CMK (cell line): Measurements from ENCODE around the gene ERBB4.
"Not testable (repeated sequence)": the region's sequence is repeated elsewhere in the genome, so short reads cannot be mapped to it uniquely, and the experiment has no call there.

Experiments used
- DNase-seq: peaks from one replicate; pipeline ENCODE4 v3.0.0-alpha.2; 2010; ENCODE audit warnings: low read depth

Gene ERBB4

GRCh38 chr2:211534632-211535031 lies 1004.0 kb downstream of the ERBB4 start:
- DNase-seq, result no peak

DNA sequence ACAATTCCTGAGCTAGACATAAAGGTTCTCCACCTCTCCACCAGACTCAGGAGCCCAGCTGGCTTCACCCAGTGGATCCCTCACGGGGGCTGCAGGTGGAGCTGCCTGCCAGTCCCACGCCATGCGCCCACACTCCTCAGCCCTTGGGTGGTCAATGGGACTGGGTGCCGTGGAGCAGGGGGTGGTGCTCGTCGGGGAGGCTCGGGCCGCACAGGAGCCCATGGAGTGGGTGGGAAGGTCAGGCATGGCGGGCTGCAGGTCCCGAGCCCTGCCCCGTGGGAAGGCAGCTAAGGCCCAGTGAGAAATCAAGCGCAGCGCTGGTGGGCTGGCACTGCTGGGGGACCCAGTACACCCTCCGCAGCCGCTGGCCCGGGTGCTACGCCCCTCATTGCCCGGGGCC lies 1014.4 kb downstream of the ERBB4 start:
- not testable (repeated sequence) for DNase-seq

GRCh38 chr2:211516537-211516936 lies 1022.1 kb downstream of the ERBB4 start:
- no peak for DNase-seq

- no peak for DNase-seq
Measured at GRCh38 chr2:211514049-211514448, 1024.6 kb downstream of the ERBB4 start.

DNA sequence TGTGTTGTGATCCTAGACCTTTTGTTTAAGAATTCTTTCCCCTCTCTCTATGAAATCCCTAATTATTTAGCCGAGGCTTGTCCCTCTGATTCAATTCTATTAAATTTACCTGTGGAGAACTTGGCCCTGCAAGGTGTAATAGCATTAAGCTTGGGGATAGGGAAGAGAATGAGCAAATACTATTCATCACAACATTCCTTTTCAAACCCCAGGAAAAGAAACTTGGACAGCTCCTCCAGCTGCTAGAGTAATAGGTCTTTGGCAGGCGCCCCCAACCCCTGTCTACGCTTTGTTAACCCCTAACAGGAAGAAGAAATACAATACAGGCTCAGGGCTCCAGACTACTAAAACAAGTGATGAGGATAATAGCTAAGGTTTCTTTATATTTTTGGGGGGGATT lies 1025.2 kb downstream of the ERBB4 start:
- DNase-seq, result no peak

DNA sequence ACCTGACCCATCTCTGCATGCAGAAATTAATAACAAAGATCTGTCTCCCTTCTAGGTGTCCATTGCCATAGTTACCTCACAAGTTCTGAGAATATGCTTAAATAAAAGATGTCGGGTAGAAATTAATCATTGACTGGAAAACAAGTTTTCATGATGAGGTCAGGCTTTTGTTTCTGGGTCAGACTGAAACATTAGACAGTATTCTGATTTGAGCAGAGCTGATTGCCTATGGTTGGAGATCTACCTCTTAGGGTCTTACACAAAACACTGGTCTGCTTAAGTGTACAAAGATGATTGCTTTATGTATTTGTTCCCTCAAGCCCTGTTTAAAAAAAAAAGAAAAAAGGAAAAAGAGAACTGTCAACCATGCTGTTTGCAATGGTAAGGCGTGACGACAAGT lies 1025.8 kb downstream of the ERBB4 start:
- DNase-seq, result no peak

DNA sequence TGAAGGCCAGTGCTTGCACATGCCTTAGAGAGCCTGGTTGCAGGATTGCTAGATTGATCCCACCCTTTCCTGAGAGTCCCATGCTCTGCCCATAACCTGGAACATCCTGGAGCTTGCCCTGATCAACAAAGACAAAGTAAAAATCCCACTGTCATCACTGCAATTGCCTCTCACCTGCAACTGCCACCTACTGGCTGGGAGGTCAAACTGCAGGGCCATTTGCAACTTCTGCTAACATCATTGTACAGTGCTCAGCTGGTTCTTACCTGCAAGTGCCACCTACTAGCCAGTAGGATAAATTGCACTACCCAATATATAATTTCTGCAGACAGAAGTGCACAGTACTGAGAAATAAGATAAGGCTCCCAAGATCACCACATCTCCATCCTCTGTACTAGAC lies 1034.7 kb downstream of the ERBB4 start:
- no peak for DNase-seq

DNA sequence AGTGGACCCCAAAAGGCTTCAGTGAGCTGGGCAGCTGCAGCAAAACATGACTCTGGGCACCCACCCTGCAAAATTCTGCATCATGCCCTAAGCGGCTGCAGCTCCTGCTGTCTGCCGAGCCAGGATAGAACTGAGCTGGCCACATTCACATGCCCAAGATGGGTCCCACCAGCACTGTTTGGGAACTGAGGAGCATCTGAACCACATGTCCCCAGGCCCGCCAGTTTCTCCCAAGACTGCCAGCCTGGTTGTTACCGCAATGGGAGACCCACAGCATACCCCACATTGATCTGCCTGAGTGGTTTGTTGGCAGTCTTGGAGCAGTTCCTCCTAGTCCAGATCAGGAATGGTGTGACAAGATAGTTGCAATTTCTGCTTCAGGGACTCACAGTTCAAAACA lies 1035.4 kb downstream of the ERBB4 start:
- no peak for DNase-seq

DNA sequence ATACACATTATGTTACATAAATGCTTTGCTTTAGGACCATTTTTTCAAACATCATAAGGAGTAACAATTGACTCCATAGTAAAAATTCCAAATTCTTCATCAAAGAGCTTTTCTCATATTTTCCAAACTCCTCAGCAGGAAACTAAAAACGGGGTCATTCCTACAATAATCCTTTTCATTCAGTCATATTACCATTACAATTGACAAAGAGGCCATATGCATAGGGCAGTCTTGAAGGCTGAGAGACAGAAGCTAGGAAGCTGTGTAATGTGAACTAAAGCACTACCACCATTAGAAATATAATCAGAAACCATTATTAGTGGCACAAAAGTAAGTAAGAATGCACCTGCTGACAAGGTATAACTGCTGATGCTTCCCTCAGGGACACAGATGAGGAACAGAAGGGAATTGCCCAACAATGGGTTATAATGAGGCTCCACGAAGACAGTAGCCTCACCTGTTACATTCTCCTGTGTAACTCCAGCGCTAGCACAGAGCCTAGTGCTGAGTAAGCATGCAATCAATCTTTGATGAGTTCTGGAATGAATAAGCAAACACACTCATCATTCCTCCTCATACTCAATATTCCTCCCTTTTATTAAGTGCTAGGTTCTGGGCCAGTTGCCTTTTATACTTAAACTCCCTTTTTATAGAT lies 1039.9 kb downstream of the ERBB4 start:
- DNase-seq, result no peak

GRCh38 chr2:211495339-211495738 lies 1043.3 kb downstream of the ERBB4 start:
- DNase-seq, result no peak

DNA sequence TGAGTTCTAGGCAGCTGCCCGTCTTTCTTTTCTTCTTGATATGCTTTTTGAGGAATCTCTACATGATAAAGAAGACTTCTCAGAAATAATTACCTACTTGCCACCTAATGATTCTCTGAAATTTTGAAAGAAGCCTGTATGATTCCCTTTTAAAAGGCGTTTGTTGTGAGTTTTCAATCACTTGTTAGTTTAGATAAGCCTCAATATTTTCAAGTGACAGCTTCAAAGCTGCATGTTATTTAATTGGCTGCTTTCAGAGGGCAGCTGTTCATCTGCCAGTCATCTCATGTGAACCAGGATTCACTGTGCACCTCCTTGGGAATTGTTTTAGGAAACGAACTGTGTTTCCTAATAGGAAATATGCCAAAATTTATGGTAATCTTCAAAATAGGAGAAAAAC lies 1044.1 kb downstream of the ERBB4 start:
- no peak for DNase-seq

DNA sequence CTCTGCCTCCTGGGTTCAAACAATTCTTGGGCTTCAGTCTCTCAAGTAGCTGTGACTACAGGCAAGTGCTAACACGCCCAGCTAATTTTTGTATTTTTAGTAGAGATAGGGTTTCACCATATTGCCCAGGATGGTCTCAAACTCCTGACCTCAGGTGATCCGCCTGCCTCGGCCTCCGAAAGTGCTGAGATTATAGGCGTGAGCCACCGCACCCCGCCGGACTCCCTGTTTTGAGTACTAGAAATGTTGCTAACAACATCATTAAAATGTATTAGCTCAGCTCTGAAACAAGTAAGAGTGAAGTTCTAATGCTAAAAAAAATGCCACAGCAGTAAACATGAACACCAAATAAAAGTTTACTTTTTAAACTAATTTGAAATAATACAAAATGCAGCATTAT lies 1044.5 kb downstream of the ERBB4 start:
- DNase-seq, result no peak

DNA sequence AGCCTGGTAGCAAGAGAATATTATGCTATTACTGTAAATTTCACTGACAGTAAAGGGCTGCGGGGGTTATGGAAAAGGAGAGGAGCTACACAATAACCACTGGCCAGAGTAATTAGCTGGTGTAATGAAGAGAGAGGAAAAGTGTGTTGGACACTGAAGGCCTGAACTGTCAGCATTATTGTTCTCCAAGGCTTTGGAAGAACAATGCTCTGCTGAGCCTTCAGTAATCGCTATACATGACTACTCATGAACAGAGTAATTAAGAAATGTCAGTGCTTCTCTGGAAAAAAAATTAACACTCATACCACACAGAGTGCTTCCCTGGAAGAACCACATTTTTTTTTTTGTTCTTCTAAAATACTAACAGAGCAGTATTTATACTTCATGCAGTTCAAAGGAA lies 1050.9 kb downstream of the ERBB4 start:
- DNase-seq, result no peak

DNA sequence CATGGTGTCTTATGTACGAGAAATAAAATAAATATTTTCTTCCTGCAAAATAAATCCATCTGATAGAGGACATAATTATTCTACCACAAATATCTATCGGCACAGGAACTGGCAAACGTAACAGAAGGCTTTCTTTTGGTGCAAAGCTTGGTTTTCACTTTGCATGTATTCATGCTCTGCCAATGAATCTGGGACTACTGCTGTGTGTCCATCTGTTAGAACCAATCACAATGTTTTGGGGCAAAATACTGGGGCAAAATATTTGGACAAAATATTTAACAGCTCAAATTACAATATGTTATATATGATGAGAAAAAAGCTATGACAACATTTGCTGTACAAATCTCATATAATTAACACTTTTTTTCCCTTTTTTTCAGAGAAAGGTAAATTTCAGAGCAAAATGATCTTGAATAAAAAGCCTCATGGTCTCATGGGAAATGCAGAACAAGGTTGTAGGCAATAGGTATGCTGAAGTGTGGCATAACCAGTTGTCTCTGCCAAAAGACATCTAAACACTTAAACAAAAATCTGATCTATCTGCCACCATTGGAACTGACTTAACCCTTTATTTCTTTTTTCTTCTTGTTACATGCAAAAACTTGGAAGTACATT lies 1059.0 kb downstream of the ERBB4 start:
- DNase-seq, result no peak

- no peak for DNase-seq
Measured at GRCh38 chr2:211477537-211478275, 1060.9 kb downstream of the ERBB4 start.

DNA sequence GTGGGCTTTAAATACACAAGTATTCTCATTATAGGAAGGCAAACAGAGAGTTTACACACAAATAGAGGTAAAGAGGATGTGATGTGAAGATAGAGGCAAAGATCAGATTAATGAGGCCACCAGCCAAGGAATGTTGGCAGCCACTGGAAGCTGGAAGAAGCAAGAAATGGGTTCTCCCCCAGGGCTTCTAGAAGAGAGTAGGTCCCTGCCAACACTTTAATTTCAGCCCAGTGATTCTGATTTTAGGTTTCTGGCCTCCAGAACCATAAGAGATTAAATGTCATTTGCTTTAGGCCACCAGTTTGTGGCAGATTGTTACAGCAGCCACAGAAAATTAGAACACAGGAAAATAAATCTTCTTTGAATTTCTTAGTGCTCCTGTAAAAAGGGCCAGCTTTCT lies 1065.5 kb downstream of the ERBB4 start:
- no peak for DNase-seq

DNA sequence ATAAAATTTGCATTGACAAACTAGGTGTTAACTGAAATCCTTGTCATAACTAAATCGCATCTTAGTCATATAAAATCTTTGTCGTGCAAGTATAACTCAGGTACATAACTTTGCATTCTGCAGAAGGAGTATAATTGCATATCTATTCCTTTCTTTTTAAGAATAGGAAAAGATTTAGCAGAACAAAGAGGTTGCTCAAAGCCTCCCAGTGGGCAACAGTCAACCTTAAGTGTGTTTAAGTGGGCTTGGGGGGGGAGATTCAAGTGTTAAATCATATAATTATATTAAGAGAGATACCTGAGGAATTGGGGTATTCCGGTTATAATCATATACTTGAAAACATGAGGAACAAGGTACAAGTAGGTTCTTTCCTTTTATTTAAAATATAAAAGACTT lies 1068.9 kb downstream of the ERBB4 start:
- no peak for DNase-seq

DNA sequence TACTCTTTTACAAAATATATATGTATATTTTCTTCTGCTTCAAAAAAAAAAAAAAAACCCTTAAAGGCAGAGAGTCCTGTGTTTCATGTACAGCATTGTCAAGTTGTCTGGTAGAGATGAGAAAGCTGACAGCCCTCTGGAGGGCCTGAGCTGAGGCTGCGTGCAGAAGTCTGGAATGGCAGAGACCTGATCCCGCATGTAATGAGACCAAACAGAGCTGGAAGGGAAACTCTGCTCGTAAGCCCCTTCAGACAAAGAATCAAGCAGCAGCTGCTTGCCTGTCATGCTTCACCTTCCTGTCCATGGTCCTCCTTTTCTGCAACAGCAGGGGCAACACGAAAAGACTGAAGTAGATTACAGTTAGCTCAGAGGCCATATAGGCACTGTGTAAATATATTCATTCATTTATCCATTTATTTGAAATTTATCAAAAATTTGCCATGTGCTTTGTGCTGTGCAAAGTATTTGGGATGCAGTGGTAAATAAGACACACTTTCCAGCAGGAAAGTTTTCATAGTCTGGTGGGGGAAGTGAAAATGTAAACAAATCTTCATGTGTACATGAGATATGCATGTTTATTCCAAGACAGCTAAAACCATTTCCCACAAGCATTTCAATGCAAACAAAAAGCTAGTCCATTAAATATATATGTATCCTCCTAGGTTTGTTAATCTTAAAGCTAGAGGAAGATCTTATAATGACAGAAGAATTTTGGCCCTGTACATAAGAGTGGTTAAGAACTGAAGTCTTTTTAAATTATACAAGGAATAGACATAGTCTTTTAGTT lies 1069.5 kb downstream of the ERBB4 start:
- DNase-seq, result no peak

- no peak for DNase-seq
Measured at GRCh38 chr2:211468217-211468616, 1070.4 kb downstream of the ERBB4 start.

- DNase-seq, result no peak
Measured at GRCh38 chr2:211463397-211463796, 1075.2 kb downstream of the ERBB4 start.

DNA sequence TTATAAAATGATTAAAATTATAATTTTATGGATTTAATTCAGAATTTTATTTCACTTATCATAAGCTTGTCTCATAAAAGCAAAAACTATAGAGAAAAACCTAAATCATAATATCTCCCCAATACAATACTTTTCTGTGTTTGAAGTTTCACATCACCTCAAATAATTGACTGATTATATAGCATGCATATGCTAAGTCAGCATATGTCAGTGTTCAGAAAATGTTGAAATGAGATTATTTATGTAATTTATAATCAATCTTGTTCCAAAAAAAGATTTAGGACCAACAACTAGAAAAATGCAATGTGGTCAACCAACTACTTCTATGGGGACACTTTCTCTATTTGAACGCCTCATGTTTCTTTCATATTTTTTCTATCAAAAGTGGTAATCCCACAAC lies 1079.6 kb downstream of the ERBB4 start:
- no peak for DNase-seq

DNA sequence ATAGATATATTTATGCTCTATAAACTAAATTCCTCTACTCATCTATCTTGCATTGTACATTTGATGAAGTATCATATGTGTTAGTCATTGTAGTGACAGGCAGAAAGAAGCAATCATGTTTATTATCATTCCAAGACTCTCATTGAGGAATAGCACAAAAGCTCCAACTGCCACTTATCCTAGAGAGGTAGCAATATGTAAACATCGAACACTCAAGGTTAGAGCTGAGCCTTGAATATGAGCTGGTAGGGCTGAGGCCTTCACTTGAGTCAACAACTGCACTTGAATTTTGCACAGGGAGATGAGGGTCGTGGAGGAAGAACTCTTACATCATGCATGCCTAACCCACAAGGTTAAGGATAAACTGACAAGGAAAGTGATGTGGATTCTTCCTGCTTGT lies 1081.3 kb downstream of the ERBB4 start:
- DNase-seq, result no peak
